H1 (cell line): ENCODE results near the gene HSPA1L. TPM values are rescaled to one million over a fixed set of nuclear protein-coding genes. Genes with fewer than 3 reads are reported as not detected.

Experiments used
- BCL11A ChIP-seq, 2 experiments: IDR thresholded peaks; one replicate each; pipeline ENCODE4 v1.6.1; 2011; ENCODE audit warnings: low read depth in 2 of 2, low read length in 2 of 2, mild to moderate bottlenecking in 2 of 2
- polyA plus RNA-seq, 7 experiments: library from polyadenylated mRNA; depleted of rRNA in 3 of 7; stranded (reverse) in 5 of 7; unstranded in 2 of 7; fragments of >200 nt in 5 of 7; fragments of 200-250 nt in 2 of 7; gene quantifications; 1 replicate in 5 of 7; 2 replicates in 1 of 7; 4 replicates in 1 of 7; pipeline versions ENCODE4 v1.2.1 to v1.2.3, GENCODE V29; 2011 to 2013; ENCODE audit warnings: missing spikeins in 2 of 7, mixed read lengths in 2 of 7
- total RNA-seq: library from RNA; stranded (reverse); fragmentation: NEBNext Ultra II Directional; extraction: Animal tissue kit (Norgen Biotek cat#: 25700); gene quantifications from 2 replicates; pipeline ENCODE4 v1.2.1, GENCODE V29; 2021
- TF ChIP-seq, protein P1 (sequence below): fragments of 300-600 bp; sonication (generic); IDR thresholded peaks from 2 replicates; pipeline ENCODE4 v1.7.1; 2012; ENCODE audit warnings: low read length, moderate library complexity, mild to moderate bottlenecking, inconsistent platforms; ENCODE audit not compliant: insufficient replicate concordance

The HSPA1L gene
- total and polyA plus RNA-seq, 2 of the 8 experiments (the other 6 are each of a cell fraction or from before 2014, with no cell fraction given) = 1.00 to 1.9 TPM

DNA sequence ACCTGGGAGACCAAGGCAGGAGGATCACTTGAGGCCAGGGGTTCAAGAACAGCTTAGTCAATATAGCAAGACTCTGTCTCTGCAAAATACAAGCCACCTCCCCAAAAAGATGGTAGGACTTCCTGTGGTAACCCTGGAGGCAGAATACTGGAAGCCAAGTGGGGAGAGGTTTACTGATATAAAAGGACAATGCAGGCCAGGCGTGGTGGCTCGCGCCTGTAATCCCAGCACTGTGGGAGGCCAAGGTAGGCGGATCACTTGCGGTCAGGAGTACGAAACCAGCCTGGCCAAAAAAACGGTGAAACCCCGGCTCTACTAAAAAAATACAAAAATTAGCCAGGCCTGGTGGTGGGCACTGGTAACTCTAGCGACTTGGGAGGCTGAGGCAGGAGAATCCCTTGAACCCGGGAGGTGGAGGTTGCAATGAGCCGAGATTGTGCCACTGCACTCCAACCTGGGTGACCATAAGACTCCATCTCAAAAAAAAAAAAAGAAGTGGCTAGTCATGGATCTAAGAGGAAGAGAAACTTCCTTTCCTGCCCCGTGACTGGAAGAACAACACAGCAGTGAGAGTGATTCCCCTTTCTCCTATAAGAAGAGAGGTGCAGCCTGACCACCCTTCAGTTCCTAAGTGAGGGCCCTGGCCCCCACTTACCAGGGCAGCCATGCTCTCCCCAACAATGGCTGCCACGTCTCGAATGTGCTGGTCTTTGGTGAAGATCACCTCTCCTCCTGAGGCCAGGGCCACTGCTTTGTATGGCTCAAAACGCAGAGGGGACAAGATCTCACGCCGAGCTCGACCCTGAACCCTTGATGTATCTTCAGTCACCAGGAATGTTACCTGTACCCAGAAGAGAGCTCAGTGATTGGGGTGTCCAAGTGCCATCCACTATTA lies 46.5 kb downstream of the HSPA1L start (continued):
- TF ChIP-seq, protein P1, sequence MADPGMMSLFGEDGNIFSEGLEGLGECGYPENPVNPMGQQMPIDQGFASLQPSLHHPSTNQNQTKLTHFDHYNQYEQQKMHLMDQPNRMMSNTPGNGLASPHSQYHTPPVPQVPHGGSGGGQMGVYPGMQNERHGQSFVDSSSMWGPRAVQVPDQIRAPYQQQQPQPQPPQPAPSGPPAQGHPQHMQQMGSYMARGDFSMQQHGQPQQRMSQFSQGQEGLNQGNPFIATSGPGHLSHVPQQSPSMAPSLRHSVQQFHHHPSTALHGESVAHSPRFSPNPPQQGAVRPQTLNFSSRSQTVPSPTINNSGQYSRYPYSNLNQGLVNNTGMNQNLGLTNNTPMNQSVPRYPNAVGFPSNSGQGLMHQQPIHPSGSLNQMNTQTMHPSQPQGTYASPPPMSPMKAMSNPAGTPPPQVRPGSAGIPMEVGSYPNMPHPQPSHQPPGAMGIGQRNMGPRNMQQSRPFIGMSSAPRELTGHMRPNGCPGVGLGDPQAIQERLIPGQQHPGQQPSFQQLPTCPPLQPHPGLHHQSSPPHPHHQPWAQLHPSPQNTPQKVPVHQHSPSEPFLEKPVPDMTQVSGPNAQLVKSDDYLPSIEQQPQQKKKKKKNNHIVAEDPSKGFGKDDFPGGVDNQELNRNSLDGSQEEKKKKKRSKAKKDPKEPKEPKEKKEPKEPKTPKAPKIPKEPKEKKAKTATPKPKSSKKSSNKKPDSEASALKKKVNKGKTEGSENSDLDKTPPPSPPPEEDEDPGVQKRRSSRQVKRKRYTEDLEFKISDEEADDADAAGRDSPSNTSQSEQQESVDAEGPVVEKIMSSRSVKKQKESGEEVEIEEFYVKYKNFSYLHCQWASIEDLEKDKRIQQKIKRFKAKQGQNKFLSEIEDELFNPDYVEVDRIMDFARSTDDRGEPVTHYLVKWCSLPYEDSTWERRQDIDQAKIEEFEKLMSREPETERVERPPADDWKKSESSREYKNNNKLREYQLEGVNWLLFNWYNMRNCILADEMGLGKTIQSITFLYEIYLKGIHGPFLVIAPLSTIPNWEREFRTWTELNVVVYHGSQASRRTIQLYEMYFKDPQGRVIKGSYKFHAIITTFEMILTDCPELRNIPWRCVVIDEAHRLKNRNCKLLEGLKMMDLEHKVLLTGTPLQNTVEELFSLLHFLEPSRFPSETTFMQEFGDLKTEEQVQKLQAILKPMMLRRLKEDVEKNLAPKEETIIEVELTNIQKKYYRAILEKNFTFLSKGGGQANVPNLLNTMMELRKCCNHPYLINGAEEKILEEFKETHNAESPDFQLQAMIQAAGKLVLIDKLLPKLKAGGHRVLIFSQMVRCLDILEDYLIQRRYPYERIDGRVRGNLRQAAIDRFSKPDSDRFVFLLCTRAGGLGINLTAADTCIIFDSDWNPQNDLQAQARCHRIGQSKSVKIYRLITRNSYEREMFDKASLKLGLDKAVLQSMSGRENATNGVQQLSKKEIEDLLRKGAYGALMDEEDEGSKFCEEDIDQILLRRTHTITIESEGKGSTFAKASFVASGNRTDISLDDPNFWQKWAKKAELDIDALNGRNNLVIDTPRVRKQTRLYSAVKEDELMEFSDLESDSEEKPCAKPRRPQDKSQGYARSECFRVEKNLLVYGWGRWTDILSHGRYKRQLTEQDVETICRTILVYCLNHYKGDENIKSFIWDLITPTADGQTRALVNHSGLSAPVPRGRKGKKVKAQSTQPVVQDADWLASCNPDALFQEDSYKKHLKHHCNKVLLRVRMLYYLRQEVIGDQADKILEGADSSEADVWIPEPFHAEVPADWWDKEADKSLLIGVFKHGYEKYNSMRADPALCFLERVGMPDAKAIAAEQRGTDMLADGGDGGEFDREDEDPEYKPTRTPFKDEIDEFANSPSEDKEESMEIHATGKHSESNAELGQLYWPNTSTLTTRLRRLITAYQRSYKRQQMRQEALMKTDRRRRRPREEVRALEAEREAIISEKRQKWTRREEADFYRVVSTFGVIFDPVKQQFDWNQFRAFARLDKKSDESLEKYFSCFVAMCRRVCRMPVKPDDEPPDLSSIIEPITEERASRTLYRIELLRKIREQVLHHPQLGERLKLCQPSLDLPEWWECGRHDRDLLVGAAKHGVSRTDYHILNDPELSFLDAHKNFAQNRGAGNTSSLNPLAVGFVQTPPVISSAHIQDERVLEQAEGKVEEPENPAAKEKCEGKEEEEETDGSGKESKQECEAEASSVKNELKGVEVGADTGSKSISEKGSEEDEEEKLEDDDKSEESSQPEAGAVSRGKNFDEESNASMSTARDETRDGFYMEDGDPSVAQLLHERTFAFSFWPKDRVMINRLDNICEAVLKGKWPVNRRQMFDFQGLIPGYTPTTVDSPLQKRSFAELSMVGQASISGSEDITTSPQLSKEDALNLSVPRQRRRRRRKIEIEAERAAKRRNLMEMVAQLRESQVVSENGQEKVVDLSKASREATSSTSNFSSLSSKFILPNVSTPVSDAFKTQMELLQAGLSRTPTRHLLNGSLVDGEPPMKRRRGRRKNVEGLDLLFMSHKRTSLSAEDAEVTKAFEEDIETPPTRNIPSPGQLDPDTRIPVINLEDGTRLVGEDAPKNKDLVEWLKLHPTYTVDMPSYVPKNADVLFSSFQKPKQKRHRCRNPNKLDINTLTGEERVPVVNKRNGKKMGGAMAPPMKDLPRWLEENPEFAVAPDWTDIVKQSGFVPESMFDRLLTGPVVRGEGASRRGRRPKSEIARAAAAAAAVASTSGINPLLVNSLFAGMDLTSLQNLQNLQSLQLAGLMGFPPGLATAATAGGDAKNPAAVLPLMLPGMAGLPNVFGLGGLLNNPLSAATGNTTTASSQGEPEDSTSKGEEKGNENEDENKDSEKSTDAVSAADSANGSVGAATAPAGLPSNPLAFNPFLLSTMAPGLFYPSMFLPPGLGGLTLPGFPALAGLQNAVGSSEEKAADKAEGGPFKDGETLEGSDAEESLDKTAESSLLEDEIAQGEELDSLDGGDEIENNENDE = no peak
- TF ChIP-seq BCL11A (IDR thresholded peaks at IDR 0.05; ENCODE audit: low read depth in 2 of 2, low read length in 2 of 2) = no peak
- TF ChIP-seq, all 59 proteins: peak for 0
